ENCODE measurements around the gene GMDS.
A peak's percentile ranks its signal among the peaks of the same experiment; 100 is the strongest.

Gene GMDS

GRCh38 chr6:1802491-1803395, 442.7 kb downstream of the GMDS start:
- DNase-seq (ENCODE audit: low read depth) = no peak
- H3K4me3 ChIP-seq (ENCODE audit: low read length) = no peak overlapping the region
- no peak for TF ChIP-seq CTCF (IDR thresholded peaks at IDR 0.05; ENCODE audit: insufficient read depth, low read depth, low read length, missing control alignments)

DNA sequence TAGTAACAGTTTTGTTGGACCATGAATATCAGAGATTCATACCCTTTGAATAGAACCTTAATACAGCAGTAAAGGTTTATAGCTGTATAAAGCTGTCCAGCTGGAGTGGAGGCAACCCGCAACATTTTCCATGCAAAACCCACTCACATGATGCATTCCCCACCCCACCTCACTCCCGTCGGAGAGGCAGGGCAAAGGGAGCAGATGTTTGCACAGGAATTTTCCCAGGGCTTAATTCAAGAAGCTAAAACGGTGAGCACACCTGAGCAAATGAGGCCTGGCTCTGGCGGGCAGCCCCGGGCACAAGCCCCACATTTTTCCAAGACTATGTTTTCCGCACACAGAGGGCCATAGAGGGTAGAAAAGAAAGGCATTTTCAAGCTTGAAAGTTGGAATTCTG, 444.0 kb downstream of the GMDS start:
- no peak for DNase-seq (ENCODE audit: low read depth)
- no peak overlapping the region for H3K4me3 ChIP-seq (ENCODE audit: low read length)
- TF ChIP-seq CTCF (IDR thresholded peaks at IDR 0.05; ENCODE audit: insufficient read depth, low read depth, low read length, missing control alignments) = no peak

DNA sequence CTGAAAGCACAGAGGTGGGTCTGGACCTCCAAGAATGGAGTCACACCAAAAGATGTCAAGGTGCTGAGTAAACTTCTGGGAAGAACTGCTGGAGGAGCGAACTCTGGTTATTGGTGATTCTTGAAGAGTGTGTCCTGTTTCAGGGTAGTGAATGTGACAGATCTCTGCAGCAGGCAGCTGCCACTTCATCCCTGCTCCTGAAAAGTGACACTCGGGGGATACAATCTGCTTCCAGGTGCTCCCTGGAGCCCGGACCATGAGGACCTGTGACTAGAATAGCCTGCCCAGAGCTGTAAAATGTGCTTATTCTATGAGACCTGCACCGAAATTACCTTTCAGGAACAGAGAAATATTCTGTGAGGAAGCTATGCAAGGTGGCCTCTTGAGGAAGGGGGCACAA, 444.6 kb downstream of the GMDS start:
- DNase-seq (ENCODE audit: low read depth) = no peak
- H3K4me3 ChIP-seq (ENCODE audit: low read length) = no peak overlapping the region
- TF ChIP-seq CTCF (IDR thresholded peaks at IDR 0.05; ENCODE audit: insufficient read depth, low read depth, low read length, missing control alignments) = no peak

- DNase-seq (ENCODE audit: low read depth) = no peak
- H3K4me3 ChIP-seq (ENCODE audit: low read length) = no peak overlapping the region
Observed at GRCh38 chr6:1798965-1799325, 446.5 kb downstream of the GMDS start.

GRCh38 chr6:1798303-1798964, 447.0 kb downstream of the GMDS start:
- DNase-seq (ENCODE audit: low read depth) = peak; percentile 53
- no peak for TF ChIP-seq CTCF (IDR thresholded peaks at IDR 0.05; ENCODE audit: insufficient read depth, low read depth, low read length, missing control alignments)

More at GRCh38 chr6:1798965-1799325, 446.5 kb downstream of the GMDS start:
- TF ChIP-seq CTCF (IDR thresholded peaks at IDR 0.05; ENCODE audit: insufficient read depth, low read depth, low read length, missing control alignments) = no peak

DNA sequence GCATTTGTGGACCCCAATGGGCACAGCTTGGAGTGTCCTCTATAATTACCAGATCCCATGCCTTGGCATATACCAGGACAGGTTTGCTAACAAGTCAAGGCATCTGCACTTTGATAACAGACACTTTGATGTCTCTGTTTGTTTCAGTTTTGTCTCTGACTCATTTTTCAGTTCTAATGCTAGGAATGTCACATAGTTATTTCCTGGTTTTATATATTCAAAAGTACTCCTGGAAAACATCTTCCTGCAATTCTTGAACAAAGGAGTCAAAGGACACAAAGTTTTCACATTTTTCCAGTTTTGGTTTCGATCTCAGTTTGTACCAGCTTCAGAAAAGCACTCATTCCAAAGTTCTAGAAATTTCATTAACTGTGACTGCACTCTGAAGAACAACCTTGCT, 447.6 kb downstream of the GMDS start:
- H3K4me3 ChIP-seq (ENCODE audit: low read length) = no peak overlapping the region
- DNase-seq (ENCODE audit: low read depth) = peak; percentile 51
- no peak for TF ChIP-seq CTCF (IDR thresholded peaks at IDR 0.05; ENCODE audit: insufficient read depth, low read depth, low read length, missing control alignments)

More at GRCh38 chr6:1798303-1798964, 447.0 kb downstream of the GMDS start:
- H3K4me3 ChIP-seq (ENCODE audit: low read length) = no peak overlapping the region

All from epithelial cell of esophagus (primary cell).